ENCODE data around the gene EAPP. TPM values are rescaled to one million over a fixed set of nuclear protein-coding genes. Genes with fewer than 3 reads are reported as not detected.
"Not testable (repeated sequence)": the region's sequence is repeated elsewhere in the genome, so short reads cannot be mapped to it uniquely, and the experiment has no call there.

EAPP gene
- total and polyA plus RNA-seq, 10 of the 15 experiments (the other 5 are each of a cell fraction or from before 2014, with no cell fraction given), result 23.5 to 94.6 (median 44.7) TPM

DNA sequence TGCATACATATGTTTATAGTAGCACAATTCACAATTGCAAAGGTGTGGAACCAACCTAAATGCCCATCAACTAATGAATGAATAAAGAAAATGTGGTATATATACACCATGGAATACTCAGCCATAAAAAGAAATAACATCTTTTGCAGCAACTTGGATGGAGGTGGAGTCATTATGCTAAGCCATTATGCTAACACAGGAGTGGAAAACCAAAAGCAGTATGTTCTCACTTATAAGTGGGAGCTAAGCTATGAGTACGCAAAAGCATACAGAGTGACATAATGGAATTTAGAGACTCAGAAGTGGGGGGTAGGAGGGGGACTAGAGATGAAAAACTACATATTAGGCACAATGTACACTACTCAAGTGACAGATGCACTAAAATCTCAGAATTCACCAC is 61.2 kb downstream of the EAPP start (continued):
- TF ChIP-seq CREB1 (IDR thresholded peaks at IDR 0.05; ENCODE audit: low read depth) (no peak), CREM (IDR thresholded peaks at IDR 0.05; ENCODE audit: low read depth) (no peak), POLR2A (IDR thresholded peaks at IDR 0.05; ENCODE audit: low read depth, low read length) (no peak), RBBP5 (conservative IDR thresholded peaks at IDR 0.05) (no peak), POLR2AphosphoS2 (IDR thresholded peaks at IDR 0.05; ENCODE audit: low read depth, low read length) (no peak), DPF2 (IDR thresholded peaks at IDR 0.05) (no peak)
- TF ChIP-seq, protein P1, sequence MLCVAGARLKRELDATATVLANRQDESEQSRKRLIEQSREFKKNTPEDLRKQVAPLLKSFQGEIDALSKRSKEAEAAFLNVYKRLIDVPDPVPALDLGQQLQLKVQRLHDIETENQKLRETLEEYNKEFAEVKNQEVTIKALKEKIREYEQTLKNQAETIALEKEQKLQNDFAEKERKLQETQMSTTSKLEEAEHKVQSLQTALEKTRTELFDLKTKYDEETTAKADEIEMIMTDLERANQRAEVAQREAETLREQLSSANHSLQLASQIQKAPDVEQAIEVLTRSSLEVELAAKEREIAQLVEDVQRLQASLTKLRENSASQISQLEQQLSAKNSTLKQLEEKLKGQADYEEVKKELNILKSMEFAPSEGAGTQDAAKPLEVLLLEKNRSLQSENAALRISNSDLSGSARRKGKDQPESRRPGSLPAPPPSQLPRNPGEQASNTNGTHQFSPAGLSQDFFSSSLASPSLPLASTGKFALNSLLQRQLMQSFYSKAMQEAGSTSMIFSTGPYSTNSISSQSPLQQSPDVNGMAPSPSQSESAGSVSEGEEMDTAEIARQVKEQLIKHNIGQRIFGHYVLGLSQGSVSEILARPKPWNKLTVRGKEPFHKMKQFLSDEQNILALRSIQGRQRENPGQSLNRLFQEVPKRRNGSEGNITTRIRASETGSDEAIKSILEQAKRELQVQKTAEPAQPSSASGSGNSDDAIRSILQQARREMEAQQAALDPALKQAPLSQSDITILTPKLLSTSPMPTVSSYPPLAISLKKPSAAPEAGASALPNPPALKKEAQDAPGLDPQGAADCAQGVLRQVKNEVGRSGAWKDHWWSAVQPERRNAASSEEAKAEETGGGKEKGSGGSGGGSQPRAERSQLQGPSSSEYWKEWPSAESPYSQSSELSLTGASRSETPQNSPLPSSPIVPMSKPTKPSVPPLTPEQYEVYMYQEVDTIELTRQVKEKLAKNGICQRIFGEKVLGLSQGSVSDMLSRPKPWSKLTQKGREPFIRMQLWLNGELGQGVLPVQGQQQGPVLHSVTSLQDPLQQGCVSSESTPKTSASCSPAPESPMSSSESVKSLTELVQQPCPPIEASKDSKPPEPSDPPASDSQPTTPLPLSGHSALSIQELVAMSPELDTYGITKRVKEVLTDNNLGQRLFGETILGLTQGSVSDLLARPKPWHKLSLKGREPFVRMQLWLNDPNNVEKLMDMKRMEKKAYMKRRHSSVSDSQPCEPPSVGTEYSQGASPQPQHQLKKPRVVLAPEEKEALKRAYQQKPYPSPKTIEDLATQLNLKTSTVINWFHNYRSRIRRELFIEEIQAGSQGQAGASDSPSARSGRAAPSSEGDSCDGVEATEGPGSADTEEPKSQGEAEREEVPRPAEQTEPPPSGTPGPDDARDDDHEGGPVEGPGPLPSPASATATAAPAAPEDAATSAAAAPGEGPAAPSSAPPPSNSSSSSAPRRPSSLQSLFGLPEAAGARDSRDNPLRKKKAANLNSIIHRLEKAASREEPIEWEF (IDR thresholded peaks at IDR 0.05; ENCODE audit: insufficient replicate concordance, low read depth, low read length), result no peak

DNA sequence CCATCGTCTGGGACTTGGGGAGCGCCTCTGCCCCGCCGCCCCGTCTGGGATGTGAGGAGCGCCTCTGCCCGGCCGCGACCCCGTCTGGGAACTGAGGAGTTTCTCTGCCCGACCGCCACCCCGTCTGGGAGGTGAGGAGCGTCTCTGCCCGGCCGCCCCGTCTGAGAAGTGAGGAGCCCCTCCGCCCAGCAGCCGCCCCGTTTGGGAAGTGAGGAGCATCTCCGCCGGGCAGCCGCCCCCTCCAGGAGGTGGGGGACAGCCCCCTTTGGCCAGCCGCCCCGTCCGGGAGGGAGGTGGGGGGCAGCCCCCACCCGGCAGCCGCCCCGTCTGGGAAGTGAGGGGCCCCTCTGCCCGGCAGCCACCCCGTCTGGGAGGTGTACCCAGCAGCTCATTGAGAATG is 63.5 kb downstream of the EAPP start:
- H3K79me2 ChIP-seq (ENCODE audit: control insufficient read depth, insufficient read depth, low read length); H3K4me1 ChIP-seq (ENCODE audit: control insufficient read depth, insufficient read depth, low read length); POLR2A ChIA-PET; H3K9ac ChIP-seq (ENCODE audit: control insufficient read depth, insufficient read depth, low read length); BruUV-seq (replicated peaks); H3K27ac ChIP-seq (ENCODE audit: control insufficient read depth, insufficient read depth); H3K9me3 ChIP-seq (replicated peaks; ENCODE audit: control insufficient read depth, insufficient read depth, low read length); H4K20me1 ChIP-seq (ENCODE audit: control insufficient read depth, insufficient read depth); intact Hi-C loops (cut with micrococcal nuclease; ENCODE audit: unreplicated experiment); H3K27me3 ChIP-seq (replicated peaks in 1 of 2; ENCODE audit: control insufficient read depth in 2 of 2, insufficient read depth in 2 of 2, low read length in 1 of 2); H3K36me3 ChIP-seq (ENCODE audit: control insufficient read depth in 2 of 2, insufficient read depth in 2 of 2, low read length in 1 of 2); ATAC-seq; in situ Hi-C loops (cut with MboI); SMC1A ChIA-PET (ENCODE audit: uncharacterized antibody, unreplicated experiment); H2AFZ ChIP-seq (ENCODE audit: control insufficient read depth, low read depth, low read length); FAIRE-seq; H3K4me3 ChIP-seq; RAD21 ChIA-PET (ENCODE audit: unreplicated experiment); DNase-seq (ENCODE audit: low read depth, low spot score); CTCF ChIA-PET; H3K4me2 ChIP-seq (ENCODE audit: control insufficient read depth, insufficient read depth): not testable (repeated sequence)
- 100% methylated on average over 1 of the region's 31 CpGs for WGBS (ENCODE audit: insufficient coverage, insufficient replicate concordance, low lambda C conversion rate, missing lambda C conversion rate)
